Mucosa of descending colon (tissue), 3 donors: ENCODE measurements around the gene PLD1. TPM values are rescaled to one million over a fixed set of nuclear protein-coding genes. Genes with fewer than 3 reads are reported as not detected.

ENCODE experiments used
- ATAC-seq: fragments of 200-7000 bp; cut with Tn5 transposase; one replicate; pipeline ENCODE4 v1.9.1; 2020; ENCODE audit warnings: mild to moderate bottlenecking, moderate library complexity
- DNase-seq, 3 donors: peaks; one replicate each; pipeline ENCODE4 v3.0.0-alpha.2; 2020
- H3K36me3 ChIP-seq: fragments of 200-600 bp; one replicate; pipeline ENCODE4 v1.8.0; 2021; ENCODE audit warnings: low read depth, mild to moderate bottlenecking
- H3K4me1 ChIP-seq: fragments of 200-600 bp; one replicate; pipeline ENCODE4 v1.8.0; 2021; ENCODE audit warnings: low read depth, mild to moderate bottlenecking
- H3K4me3 ChIP-seq: fragments of 200-600 bp; one replicate; pipeline ENCODE4 v1.8.0; 2021; ENCODE audit warnings: mild to moderate bottlenecking
- H3K9me3 ChIP-seq: fragments of 200-600 bp; one replicate; pipeline ENCODE4 v1.8.0; 2021; ENCODE audit warnings: mild to moderate bottlenecking
- intact Hi-C, 2 donors: fragments of 100-400 bp; cut with DNase I in 1 of 2; cut with micrococcal nuclease in 1 of 2; formaldehyde crosslinking; loops; one replicate each; pipeline versions ENCODE4 v1.11.0 to v1.11.1; 2022; cut with DNase I, micrococcal nuclease
- total RNA-seq, 3 donors: library from RNA; stranded (reverse); fragmentation: NEBNext Ultra II Directional in 2 of 3; extraction: Animal tissue kit (Norgen Biotek cat#: 25700) in 2 of 3; gene quantifications; one replicate each; pipeline versions ENCODE4 v1.2.1 to v1.2.4, GENCODE V29; 2021 to 2023
- TF ChIP-seq, protein P1 (sequence below): fragments of 200-600 bp; IDR thresholded peaks from one replicate; pipeline ENCODE4 v1.8.0; 2022; ENCODE audit warnings: antibody characterized with exemption, mild to moderate bottlenecking
- donor health status: DM: no; HTN: no; CAD: no; lungs with moderate emphysema.
- donor health status: DM: no; HTN: no; CAD: no.
- donor health status: DM: no; HTN: yes; CAD: no.

The PLD1 gene
- total RNA-seq, 3 donors from 2014 or later = 46.6 to 105 (median 65.1) TPM

DNA sequence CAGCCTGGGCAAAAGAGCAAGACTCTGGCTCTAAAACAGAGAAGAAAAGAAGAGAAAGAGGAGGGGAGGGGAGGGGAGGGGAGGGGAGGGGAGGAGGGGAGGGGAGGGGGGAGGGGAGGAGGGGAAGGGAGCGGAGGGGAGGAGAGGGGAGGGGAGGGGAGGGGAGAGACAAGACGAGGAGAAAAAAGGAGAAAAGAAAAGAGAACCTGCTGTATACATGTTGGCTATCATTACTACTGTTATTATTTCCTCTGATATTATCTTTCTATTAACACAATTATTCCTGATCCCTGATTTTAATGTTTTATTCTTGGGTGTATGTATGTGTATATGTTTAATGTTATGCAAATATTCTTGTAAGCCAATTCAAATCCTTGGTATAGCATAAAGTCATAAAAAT is 46.9 kb downstream of the PLD1 start:
- no peak for ATAC-seq
- H3K4me3 ChIP-seq = no peak overlapping the region

DNA sequence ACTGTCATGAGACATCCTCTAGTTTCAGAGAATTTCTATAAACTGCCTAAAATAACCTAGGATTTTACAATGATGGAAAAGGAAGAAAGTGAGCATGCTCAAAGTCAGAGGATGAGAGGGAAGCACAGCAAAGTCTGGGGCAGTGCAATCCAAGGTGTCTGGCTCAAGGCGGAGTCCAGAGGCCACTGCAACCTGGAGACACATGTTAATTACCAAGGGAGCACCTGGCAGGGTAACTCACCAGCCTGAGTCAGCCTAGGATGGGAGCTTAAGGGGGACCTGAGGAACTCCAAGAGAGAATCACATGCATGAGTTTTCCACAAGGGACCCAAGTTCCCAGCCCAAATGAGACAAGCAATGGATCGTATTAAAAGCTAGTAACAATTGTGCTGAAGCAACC is 49.8 kb downstream of the PLD1 start:
- Histone ChIP-seq H3K9me3 (no peaks in the 10 kb centered on the region), H3K4me1 (peaks cover 5% of the 10 kb centered on the region), H3K4me3 (no peak overlapping the region), H3K36me3 (no peaks in the 10 kb centered on the region)
- intact Hi-C loops = no loop called here
- DNase-seq (no peak), ATAC-seq (peak; percentile 46)
- TF ChIP-seq, protein P1, sequence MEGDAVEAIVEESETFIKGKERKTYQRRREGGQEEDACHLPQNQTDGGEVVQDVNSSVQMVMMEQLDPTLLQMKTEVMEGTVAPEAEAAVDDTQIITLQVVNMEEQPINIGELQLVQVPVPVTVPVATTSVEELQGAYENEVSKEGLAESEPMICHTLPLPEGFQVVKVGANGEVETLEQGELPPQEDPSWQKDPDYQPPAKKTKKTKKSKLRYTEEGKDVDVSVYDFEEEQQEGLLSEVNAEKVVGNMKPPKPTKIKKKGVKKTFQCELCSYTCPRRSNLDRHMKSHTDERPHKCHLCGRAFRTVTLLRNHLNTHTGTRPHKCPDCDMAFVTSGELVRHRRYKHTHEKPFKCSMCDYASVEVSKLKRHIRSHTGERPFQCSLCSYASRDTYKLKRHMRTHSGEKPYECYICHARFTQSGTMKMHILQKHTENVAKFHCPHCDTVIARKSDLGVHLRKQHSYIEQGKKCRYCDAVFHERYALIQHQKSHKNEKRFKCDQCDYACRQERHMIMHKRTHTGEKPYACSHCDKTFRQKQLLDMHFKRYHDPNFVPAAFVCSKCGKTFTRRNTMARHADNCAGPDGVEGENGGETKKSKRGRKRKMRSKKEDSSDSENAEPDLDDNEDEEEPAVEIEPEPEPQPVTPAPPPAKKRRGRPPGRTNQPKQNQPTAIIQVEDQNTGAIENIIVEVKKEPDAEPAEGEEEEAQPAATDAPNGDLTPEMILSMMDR = no peak

More for the DNA sequence above, 46.9 kb downstream of the PLD1 start:
- Histone ChIP-seq H3K36me3 (no peaks in the 10 kb centered on the region), H3K4me1 (peaks cover 13% of the 10 kb centered on the region), H3K9me3 (no peaks in the 10 kb centered on the region)
- TF ChIP-seq, protein P1 = no peak
- intact Hi-C loops = no loop called here
- no peak for DNase-seq

DNA sequence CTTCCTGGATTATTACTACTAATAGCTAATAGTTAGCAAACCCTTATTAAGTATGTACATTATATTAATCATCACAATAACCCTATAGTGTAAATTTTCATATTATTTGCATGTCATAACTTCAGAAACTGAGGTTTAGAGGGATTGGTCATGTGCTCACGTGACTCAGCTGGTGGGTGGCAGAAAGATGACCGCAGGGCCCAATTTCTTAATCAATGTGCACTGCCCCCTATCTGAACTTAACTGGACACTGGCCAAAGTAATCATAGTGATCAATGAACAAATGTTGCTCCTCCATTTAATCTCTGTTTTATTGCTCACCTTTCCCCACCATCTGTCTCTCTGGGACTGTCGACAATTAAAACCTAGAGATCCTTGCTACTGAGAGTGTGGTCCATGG is 52.2 kb downstream of the PLD1 start:
- TF ChIP-seq, protein P1 = no peak
- Histone ChIP-seq H3K4me3 (no peak overlapping the region), H3K36me3 (no peaks in the 10 kb centered on the region), H3K4me1 (peaks cover 5% of the 10 kb centered on the region), H3K9me3 (no peaks in the 10 kb centered on the region)
- ATAC-seq = no peak
- no peak for DNase-seq
- intact Hi-C loops = no loop called here

DNA sequence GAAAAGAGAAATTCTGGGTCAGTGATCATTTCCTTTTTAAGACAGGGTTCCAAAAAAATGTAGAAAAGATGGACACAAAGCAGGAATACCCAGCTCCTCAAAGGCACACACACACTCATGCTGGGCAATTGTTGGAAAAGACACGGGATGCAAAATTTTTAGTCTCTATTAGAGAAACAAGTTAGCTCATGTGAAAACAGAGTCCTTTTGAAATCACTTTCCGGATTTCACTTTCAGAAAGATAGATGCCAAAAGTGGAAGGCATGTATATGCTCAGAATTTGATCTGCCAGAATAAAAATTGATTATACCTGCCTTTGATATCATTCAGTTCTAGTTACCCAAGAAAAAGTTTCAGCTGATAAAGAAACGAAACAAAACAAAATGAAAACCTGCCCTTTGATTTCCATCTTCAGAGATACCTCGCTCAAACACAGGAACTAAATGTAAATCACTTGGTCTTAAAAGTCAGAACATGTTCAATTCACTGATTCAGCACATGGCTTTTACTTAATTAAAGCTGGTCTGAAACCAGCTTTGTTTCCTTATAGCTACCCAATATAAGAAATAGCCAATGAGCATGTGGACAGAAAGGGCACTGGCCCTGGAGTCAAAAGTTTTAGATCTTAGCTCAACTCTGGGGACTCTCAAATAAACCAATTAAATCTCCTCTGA is 52.8 kb downstream of the PLD1 start:
- Histone ChIP-seq H3K4me1 (peaks cover 11% of the 10 kb centered on the region), H3K9me3 (no peaks in the 10 kb centered on the region), H3K36me3 (no peaks in the 10 kb centered on the region), H3K4me3 (no peak overlapping the region)
- ATAC-seq = no peak
- TF ChIP-seq, protein P1 = no peak
- no peak for DNase-seq
- intact Hi-C loops = no loop called here

DNA sequence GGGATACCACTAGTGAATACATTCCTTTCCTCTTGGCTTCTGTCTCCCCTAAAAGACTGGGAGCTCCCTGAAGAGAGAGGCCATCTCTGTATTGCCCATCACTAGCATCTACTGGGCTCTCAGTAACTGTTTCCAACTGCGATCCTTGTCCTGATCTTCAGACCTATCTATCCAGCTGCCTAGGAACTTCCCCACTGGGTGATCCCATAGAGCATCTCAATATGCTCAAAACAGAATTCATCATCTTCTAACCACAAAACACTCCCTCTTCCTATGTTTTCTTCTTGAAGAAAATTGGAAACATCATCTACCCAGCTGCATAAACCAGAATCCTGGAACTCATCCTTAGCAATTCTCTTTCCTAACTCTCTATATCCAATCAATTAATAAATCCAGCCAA is 54.6 kb downstream of the PLD1 start:
- ATAC-seq = no peak
- TF ChIP-seq, protein P1 = no peak
- peaks cover 15% of the 10 kb centered on the region for H3K4me1 ChIP-seq

More for the DNA sequence above, 54.6 kb downstream of the PLD1 start:
- no peak overlapping the region for H3K4me3 ChIP-seq
- DNase-seq = no peak
- H3K36me3 ChIP-seq = no peaks in the 10 kb centered on the region
- H3K9me3 ChIP-seq = no peaks in the 10 kb centered on the region
- intact Hi-C loops = no loop called here
